WTC11 (cell line): ENCODE data around the gene PRPH. TPM values are rescaled to one million over a fixed set of nuclear protein-coding genes. Genes with fewer than 3 reads are reported as not detected.

ENCODE experiments used
- ARID4B ChIP-seq: sonication (generic); formaldehyde crosslinking; IDR thresholded peaks from 2 replicates; pipeline ENCODE4 v1.8.0; 2023; ENCODE audit warnings: missing genetic modification reagents, mild to moderate bottlenecking, borderline replicate concordance
- E2F5 ChIP-seq: sonication (generic); formaldehyde crosslinking; IDR thresholded peaks from 2 replicates; pipeline ENCODE4 v1.8.1; 2022; ENCODE audit warnings: mild to moderate bottlenecking, moderate library complexity, missing genetic modification reagents
- ERG ChIP-seq: fragments of 250-450 bp; sonication (Bioruptor Pico); IDR thresholded peaks from 2 replicates; pipeline ENCODE4 v1.8.0; 2021; ENCODE audit warnings: mild to moderate bottlenecking
- ETV6 ChIP-seq: sonication (generic); formaldehyde crosslinking; IDR thresholded peaks from 2 replicates; pipeline ENCODE4 v1.8.1; 2022; ENCODE audit warnings: mild to moderate bottlenecking, missing genetic modification reagents
- FOXK1 ChIP-seq: sonication (generic); formaldehyde crosslinking; IDR thresholded peaks from 2 replicates; pipeline ENCODE4 v1.8.0; 2022; ENCODE audit warnings: mild to moderate bottlenecking, moderate library complexity, missing genetic modification reagents
- GABPB1 ChIP-seq: sonication (generic); formaldehyde crosslinking; IDR thresholded peaks from 2 replicates; pipeline ENCODE4 v1.8.1; 2023; ENCODE audit warnings: mild to moderate bottlenecking, missing genetic modification reagents
- GRHL2 ChIP-seq: fragments of 250-450 bp; sonication (Bioruptor Pico); IDR thresholded peaks from 2 replicates; pipeline ENCODE4 v1.8.0; 2022; ENCODE audit warnings: mild to moderate bottlenecking, moderate library complexity; ENCODE audit not compliant: insufficient replicate concordance, severe bottlenecking
- HMGA2 ChIP-seq: fragments of 250-450 bp; sonication (Bioruptor Pico); IDR thresholded peaks from 2 replicates; pipeline ENCODE4 v1.4.0; 2021; ENCODE audit warnings: mild to moderate bottlenecking, moderate library complexity
- HMGXB4 ChIP-seq: sonication (generic); formaldehyde crosslinking; IDR thresholded peaks from 2 replicates; pipeline ENCODE4 v1.8.1; 2023; ENCODE audit warnings: mild to moderate bottlenecking, moderate library complexity, missing genetic modification reagents
- JUN ChIP-seq: sonication (generic); formaldehyde crosslinking; IDR thresholded peaks from 2 replicates; pipeline ENCODE4 v1.8.0; 2023; ENCODE audit warnings: mild to moderate bottlenecking, missing genetic modification reagents
- MLX ChIP-seq: sonication (generic); formaldehyde crosslinking; IDR thresholded peaks from 2 replicates; pipeline ENCODE4 v1.8.1; 2023; ENCODE audit warnings: mild to moderate bottlenecking, missing genetic modification reagents, moderate library complexity
- MYBL2 ChIP-seq: sonication (generic); formaldehyde crosslinking; IDR thresholded peaks from 2 replicates; pipeline ENCODE4 v1.8.1; 2023; ENCODE audit warnings: mild to moderate bottlenecking, moderate library complexity, missing genetic modification reagents
- NFE2L1 ChIP-seq: sonication (generic); formaldehyde crosslinking; IDR thresholded peaks from 2 replicates; pipeline ENCODE4 v1.8.1; 2023; ENCODE audit warnings: missing genetic modification reagents
- NR1H2 ChIP-seq: sonication (generic); formaldehyde crosslinking; IDR thresholded peaks from 2 replicates; pipeline ENCODE4 v1.9.0; 2021; ENCODE audit warnings: mild to moderate bottlenecking, moderate library complexity, missing genetic modification reagents
- OVOL2 ChIP-seq: fragments of 250-450 bp; sonication (Bioruptor Pico); IDR thresholded peaks from 2 replicates; pipeline ENCODE4 v1.9.0; 2021; ENCODE audit warnings: mild to moderate bottlenecking, borderline replicate concordance
- RORB ChIP-seq: fragments of 250-450 bp; sonication (Bioruptor Pico); IDR thresholded peaks from 2 replicates; pipeline ENCODE4 v1.9.0; 2021; ENCODE audit warnings: mild to moderate bottlenecking
- SMAD3 ChIP-seq: sonication (generic); formaldehyde crosslinking; IDR thresholded peaks from 2 replicates; pipeline ENCODE4 v1.8.0; 2022; ENCODE audit warnings: missing genetic modification reagents, mild to moderate bottlenecking, borderline replicate concordance
- ZNF121 ChIP-seq: sonication (generic); formaldehyde crosslinking; IDR thresholded peaks from 2 replicates; pipeline ENCODE4 v1.8.0; 2023; ENCODE audit warnings: missing genetic modification reagents
- ZNF138 ChIP-seq: sonication (generic); formaldehyde crosslinking; conservative IDR thresholded peaks from 2 replicates; pipeline ENCODE4 v1.8.1; 2022; ENCODE audit warnings: mild to moderate bottlenecking, moderate library complexity, missing genetic modification reagents
- total RNA-seq: library from RNA; stranded (reverse); gene quantifications from 3 replicates; pipeline ENCODE4 v1.2.3, GENCODE V29; 2021
- TF ChIP-seq, protein P1 (sequence below): fragments of 200-600 bp; IDR thresholded peaks from 2 replicates; pipeline ENCODE4 v1.8.0; 2022; ENCODE audit warnings: antibody characterized with exemption
- TF ChIP-seq, protein P2 (sequence below): fragments of 250-450 bp; sonication (Bioruptor Pico); IDR thresholded peaks from 2 replicates; pipeline ENCODE4 v1.9.0; 2021; ENCODE audit warnings: mild to moderate bottlenecking, borderline replicate concordance
- TF ChIP-seq, protein P3 (sequence below): sonication (generic); formaldehyde crosslinking; IDR thresholded peaks from 2 replicates; pipeline ENCODE4 v1.8.1; 2022; ENCODE audit warnings: mild to moderate bottlenecking, missing genetic modification reagents, moderate library complexity, borderline replicate concordance

The PRPH gene
- total RNA-seq, 1 experiment from 2014 or later, result 2.4 TPM

GRCh38 chr12:49322708-49323523 is 28.0 kb downstream of the PRPH start, which contains the start of gene TROAP (continued):
- TF ChIP-seq, protein P1, sequence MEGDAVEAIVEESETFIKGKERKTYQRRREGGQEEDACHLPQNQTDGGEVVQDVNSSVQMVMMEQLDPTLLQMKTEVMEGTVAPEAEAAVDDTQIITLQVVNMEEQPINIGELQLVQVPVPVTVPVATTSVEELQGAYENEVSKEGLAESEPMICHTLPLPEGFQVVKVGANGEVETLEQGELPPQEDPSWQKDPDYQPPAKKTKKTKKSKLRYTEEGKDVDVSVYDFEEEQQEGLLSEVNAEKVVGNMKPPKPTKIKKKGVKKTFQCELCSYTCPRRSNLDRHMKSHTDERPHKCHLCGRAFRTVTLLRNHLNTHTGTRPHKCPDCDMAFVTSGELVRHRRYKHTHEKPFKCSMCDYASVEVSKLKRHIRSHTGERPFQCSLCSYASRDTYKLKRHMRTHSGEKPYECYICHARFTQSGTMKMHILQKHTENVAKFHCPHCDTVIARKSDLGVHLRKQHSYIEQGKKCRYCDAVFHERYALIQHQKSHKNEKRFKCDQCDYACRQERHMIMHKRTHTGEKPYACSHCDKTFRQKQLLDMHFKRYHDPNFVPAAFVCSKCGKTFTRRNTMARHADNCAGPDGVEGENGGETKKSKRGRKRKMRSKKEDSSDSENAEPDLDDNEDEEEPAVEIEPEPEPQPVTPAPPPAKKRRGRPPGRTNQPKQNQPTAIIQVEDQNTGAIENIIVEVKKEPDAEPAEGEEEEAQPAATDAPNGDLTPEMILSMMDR, result no peak
- no peak; the same call in 1 of the 2 replicates for TF ChIP-seq GABPB1 (CRISPR knock-in tag)
- peak; percentile 23; the same call in 1 of the 2 replicates for TF ChIP-seq JUN (CRISPR knock-in tag)
- no peak for TF ChIP-seq NFE2L1 (CRISPR knock-in tag)
- TF ChIP-seq ZNF121 (CRISPR knock-in tag), result peak; percentile 51; the same call in 1 of the 2 replicates
- peak; percentile 81 for TF ChIP-seq MYBL2 (CRISPR knock-in tag)
- TF ChIP-seq OVOL2 (CRISPR knock-in tag), result no peak
- TF ChIP-seq GRHL2 (CRISPR knock-in tag), result no peak
- no peak for TF ChIP-seq E2F5 (CRISPR knock-in tag)
- no peak for TF ChIP-seq ERG (CRISPR knock-in tag)
- no peak for TF ChIP-seq MLX (CRISPR knock-in tag)
- TF ChIP-seq ETV6, result 0 out of 2 replicates have a peak, but pooled peaks have one; percentile 12
- 0 out of 2 replicates have a peak, but pooled peaks have one; percentile 12 for TF ChIP-seq HMGXB4 (CRISPR knock-in tag)
- TF ChIP-seq, protein P2, sequence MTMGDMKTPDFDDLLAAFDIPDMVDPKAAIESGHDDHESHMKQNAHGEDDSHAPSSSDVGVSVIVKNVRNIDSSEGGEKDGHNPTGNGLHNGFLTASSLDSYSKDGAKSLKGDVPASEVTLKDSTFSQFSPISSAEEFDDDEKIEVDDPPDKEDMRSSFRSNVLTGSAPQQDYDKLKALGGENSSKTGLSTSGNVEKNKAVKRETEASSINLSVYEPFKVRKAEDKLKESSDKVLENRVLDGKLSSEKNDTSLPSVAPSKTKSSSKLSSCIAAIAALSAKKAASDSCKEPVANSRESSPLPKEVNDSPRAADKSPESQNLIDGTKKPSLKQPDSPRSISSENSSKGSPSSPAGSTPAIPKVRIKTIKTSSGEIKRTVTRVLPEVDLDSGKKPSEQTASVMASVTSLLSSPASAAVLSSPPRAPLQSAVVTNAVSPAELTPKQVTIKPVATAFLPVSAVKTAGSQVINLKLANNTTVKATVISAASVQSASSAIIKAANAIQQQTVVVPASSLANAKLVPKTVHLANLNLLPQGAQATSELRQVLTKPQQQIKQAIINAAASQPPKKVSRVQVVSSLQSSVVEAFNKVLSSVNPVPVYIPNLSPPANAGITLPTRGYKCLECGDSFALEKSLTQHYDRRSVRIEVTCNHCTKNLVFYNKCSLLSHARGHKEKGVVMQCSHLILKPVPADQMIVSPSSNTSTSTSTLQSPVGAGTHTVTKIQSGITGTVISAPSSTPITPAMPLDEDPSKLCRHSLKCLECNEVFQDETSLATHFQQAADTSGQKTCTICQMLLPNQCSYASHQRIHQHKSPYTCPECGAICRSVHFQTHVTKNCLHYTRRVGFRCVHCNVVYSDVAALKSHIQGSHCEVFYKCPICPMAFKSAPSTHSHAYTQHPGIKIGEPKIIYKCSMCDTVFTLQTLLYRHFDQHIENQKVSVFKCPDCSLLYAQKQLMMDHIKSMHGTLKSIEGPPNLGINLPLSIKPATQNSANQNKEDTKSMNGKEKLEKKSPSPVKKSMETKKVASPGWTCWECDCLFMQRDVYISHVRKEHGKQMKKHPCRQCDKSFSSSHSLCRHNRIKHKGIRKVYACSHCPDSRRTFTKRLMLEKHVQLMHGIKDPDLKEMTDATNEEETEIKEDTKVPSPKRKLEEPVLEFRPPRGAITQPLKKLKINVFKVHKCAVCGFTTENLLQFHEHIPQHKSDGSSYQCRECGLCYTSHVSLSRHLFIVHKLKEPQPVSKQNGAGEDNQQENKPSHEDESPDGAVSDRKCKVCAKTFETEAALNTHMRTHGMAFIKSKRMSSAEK, result no peak
- no peak for TF ChIP-seq NR1H2
- no peak for TF ChIP-seq HMGA2
- TF ChIP-seq ARID4B (CRISPR knock-in tag), result no peak; the same call in 1 of the 2 replicates
- TF ChIP-seq ZNF138 (CRISPR knock-in tag), result no peak
- no peak; the same call in 1 of the 2 replicates for TF ChIP-seq FOXK1 (CRISPR knock-in tag)
- TF ChIP-seq SMAD3, result no peak
- TF ChIP-seq, protein P3, sequence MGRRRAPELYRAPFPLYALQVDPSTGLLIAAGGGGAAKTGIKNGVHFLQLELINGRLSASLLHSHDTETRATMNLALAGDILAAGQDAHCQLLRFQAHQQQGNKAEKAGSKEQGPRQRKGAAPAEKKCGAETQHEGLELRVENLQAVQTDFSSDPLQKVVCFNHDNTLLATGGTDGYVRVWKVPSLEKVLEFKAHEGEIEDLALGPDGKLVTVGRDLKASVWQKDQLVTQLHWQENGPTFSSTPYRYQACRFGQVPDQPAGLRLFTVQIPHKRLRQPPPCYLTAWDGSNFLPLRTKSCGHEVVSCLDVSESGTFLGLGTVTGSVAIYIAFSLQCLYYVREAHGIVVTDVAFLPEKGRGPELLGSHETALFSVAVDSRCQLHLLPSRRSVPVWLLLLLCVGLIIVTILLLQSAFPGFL (CRISPR knock-in tag), result no peak
- no peak for TF ChIP-seq RORB (CRISPR knock-in tag)
